Lower leg skin (tissue), 3 donors: ENCODE measurements around the gene GABRG3.

Experiments
- CTCF ChIP-seq, 3 donors: fragments of 450-650 bp; IDR thresholded peaks; one replicate each; pipeline ENCODE4 v1.5.1; 2016; ENCODE audit warnings: antibody characterized with exemption in 3 of 3, mild to moderate bottlenecking in 3 of 3, moderate library complexity in 2 of 3
- POLR2A ChIP-seq, 2 donors: fragments of 450-650 bp; IDR thresholded peaks; one replicate each; pipeline ENCODE4 v1.6.1; 2016 to 2017; ENCODE audit warnings: antibody characterized with exemption in 2 of 2, mild to moderate bottlenecking in 1 of 2, moderate library complexity in 1 of 2

GRCh38 chr15:27176785-27177406 is 205.9 kb downstream of the GABRG3 start:
- TF ChIP-seq POLR2A (IDR thresholded peaks at IDR 0.05): no peak
- TF ChIP-seq CTCF (IDR thresholded peaks at IDR 0.05): no peak
